HepG2 (cell line): Measurements from ENCODE around the gene REM2. TPM values are rescaled to one million over a fixed set of nuclear protein-coding genes. Genes with fewer than 3 reads are reported as not detected.

ENCODE experiments used
- FIP1L1 ChIP-seq: fragments of 200-400 bp; formaldehyde crosslinking; IDR thresholded peaks from 2 replicates; pipeline ENCODE4 v1.6.1; 2018; ENCODE audit warnings: low read depth, mild to moderate bottlenecking, low read length, moderate library complexity, borderline replicate concordance; ENCODE audit not compliant: insufficient read depth
- ISL2 ChIP-seq: sonication (generic); formaldehyde crosslinking; IDR thresholded peaks from 2 replicates; pipeline ENCODE4 v1.5.0; 2020; ENCODE audit warnings: missing genetic modification reagents
- MATR3 ChIP-seq: sonication (generic); formaldehyde crosslinking; IDR thresholded peaks from 2 replicates; pipeline ENCODE4 v1.4.0; 2020; ENCODE audit warnings: missing genetic modification reagents
- MIER3 ChIP-seq: IDR thresholded peaks from 2 replicates; pipeline ENCODE4 v1.6.1; 2016; ENCODE audit warnings: missing compliant biosample characterization, borderline replicate concordance
- ONECUT2 ChIP-seq: sonication (generic); formaldehyde crosslinking; IDR thresholded peaks from 2 replicates; pipeline ENCODE4 v1.4.0; 2020; ENCODE audit warnings: missing genetic modification reagents
- RBFOX2 ChIP-seq: fragments of 200-400 bp; formaldehyde crosslinking; IDR thresholded peaks from 2 replicates; pipeline ENCODE4 v1.6.1; 2017; ENCODE audit warnings: low read depth, mild to moderate bottlenecking, low read length
- RFX3 ChIP-seq: IDR thresholded peaks from 2 replicates; pipeline ENCODE4 v1.6.1; 2016; ENCODE audit warnings: missing biosample characterization, missing genetic modification reagents
- SIX4 ChIP-seq: sonication (generic); formaldehyde crosslinking; IDR thresholded peaks from 2 replicates; pipeline ENCODE4 v1.4.0; 2020; ENCODE audit warnings: missing genetic modification reagents
- ZEB1 ChIP-seq: IDR thresholded peaks from 2 replicates; pipeline ENCODE4 v1.6.1; 2012; ENCODE audit warnings: mild to moderate bottlenecking, low read depth, inconsistent platforms; ENCODE audit not compliant: insufficient replicate concordance
- ZNF543 ChIP-seq: sonication (generic); formaldehyde crosslinking; IDR thresholded peaks from 2 replicates; pipeline ENCODE4 v1.4.0; 2020; ENCODE audit warnings: mild to moderate bottlenecking, missing genetic modification reagents
- ZNF672 ChIP-seq: sonication (generic); formaldehyde crosslinking; IDR thresholded peaks from 2 replicates; pipeline ENCODE4 v1.8.1; 2022; ENCODE audit warnings: missing genetic modification reagents
- ZNF772 ChIP-seq: sonication (generic); formaldehyde crosslinking; IDR thresholded peaks from 2 replicates; pipeline ENCODE4 v1.5.0; 2020; ENCODE audit warnings: mild to moderate bottlenecking, missing genetic modification reagents
- polyA plus RNA-seq, 8 experiments: library from polyadenylated mRNA; depleted of rRNA in 3 of 8; stranded (reverse) in 7 of 8; unstranded in 1 of 8; fragments of >200 nt; fragmentation: Illumina TruSeq in 4 of 8; extraction: Trizol in 4 of 8; gene quantifications; 2 replicates each; pipeline versions ENCODE4 v1.2.1 to v1.2.3, GENCODE V29; 2011 to 2016; ENCODE audit warnings: low read depth in 4 of 8, missing spikeins in 1 of 8, mixed read lengths in 1 of 8; ENCODE audit not compliant: insufficient read depth in 1 of 8
- total RNA-seq, 5 experiments: library from RNA; depleted of rRNA; stranded (reverse); fragments of >200 nt; fragmentation: Illumina TruSeq; extraction: Trizol; gene quantifications; 2 replicates each; pipeline ENCODE4 v1.2.3, GENCODE V29; 2016; ENCODE audit warnings: low read depth in 1 of 5
- TF ChIP-seq, protein P1 (sequence below): fragments of 450-650 bp; IDR thresholded peaks from 2 replicates; pipeline ENCODE4 v1.6.1; 2017; ENCODE audit warnings: mild to moderate bottlenecking
- TF ChIP-seq, protein P2 (sequence below): fragments of 450-650 bp; IDR thresholded peaks from 2 replicates; pipeline ENCODE4 v1.6.1; 2016
- TF ChIP-seq, protein P3 (sequence below): sonication (generic); formaldehyde crosslinking; IDR thresholded peaks from 2 replicates; pipeline ENCODE4 v1.4.0; 2020; ENCODE audit warnings: missing genetic modification reagents
- TF ChIP-seq, protein P4 (sequence below): sonication (generic); formaldehyde crosslinking; IDR thresholded peaks from 2 replicates; pipeline ENCODE4 v1.5.1; 2020; ENCODE audit warnings: missing genetic modification reagents, mild to moderate bottlenecking, borderline replicate concordance
- TF ChIP-seq, protein P5 (sequence below): sonication (generic); formaldehyde crosslinking; IDR thresholded peaks from 2 replicates; pipeline ENCODE4 v1.4.0; 2020; ENCODE audit warnings: low read depth, missing genetic modification reagents

The REM2 gene
- total and polyA plus RNA-seq, 2 of the 13 experiments (the other 11 are each of a cell fraction or from before 2014, with no cell fraction given) = 0.20 TPM; not detected in 1

DNA sequence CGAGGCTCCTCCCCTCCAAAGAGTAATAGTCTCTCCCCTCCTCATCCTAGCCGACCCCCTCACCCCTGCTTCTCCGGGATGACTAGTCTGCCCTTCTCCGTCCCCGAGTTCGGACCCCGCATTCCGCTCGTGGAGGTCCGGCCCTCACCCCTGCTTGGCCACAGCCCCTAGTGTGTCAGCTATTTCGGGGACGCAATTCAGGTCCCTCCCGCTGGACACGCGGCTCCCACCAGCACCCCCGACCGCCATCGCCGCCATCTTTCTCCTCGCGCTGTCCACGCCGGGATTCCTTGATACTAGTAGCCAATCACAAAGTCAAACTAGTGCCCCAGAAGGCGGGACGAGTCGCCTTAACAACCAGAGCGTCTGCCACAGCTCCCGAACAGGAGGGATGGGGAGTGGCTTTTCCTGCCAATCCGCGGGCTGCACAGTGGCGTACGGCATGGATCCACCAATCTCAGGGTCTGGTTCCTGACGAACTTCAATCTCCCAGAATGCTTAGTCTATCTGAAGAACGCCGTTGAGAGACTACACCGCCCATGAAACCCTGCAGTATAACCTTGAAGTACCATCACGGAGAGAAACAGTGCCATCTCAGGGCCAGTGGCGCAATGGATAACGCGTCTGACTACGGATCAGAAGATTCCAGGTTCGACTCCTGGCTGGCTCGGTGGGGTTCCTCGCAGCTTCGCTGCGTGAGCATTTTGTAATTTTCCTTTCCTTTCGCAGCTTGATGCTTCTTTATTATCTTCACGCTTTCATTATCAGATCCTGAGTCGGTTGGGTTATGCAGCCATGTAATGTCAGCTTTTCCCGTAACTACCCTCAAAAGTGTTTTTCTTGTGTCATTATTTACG is 46.3 kb downstream of the REM2 start, which contains the start of gene PRMT5 (continued):
- TF ChIP-seq, protein P1, sequence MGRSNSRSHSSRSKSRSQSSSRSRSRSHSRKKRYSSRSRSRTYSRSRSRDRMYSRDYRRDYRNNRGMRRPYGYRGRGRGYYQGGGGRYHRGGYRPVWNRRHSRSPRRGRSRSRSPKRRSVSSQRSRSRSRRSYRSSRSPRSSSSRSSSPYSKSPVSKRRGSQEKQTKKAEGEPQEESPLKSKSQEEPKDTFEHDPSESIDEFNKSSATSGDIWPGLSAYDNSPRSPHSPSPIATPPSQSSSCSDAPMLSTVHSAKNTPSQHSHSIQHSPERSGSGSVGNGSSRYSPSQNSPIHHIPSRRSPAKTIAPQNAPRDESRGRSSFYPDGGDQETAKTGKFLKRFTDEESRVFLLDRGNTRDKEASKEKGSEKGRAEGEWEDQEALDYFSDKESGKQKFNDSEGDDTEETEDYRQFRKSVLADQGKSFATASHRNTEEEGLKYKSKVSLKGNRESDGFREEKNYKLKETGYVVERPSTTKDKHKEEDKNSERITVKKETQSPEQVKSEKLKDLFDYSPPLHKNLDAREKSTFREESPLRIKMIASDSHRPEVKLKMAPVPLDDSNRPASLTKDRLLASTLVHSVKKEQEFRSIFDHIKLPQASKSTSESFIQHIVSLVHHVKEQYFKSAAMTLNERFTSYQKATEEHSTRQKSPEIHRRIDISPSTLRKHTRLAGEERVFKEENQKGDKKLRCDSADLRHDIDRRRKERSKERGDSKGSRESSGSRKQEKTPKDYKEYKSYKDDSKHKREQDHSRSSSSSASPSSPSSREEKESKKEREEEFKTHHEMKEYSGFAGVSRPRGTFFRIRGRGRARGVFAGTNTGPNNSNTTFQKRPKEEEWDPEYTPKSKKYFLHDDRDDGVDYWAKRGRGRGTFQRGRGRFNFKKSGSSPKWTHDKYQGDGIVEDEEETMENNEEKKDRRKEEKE = no peak
- TF ChIP-seq RFX3 (CRISPR knock-in tag) = peak; percentile 98
- TF ChIP-seq ISL2 (CRISPR knock-in tag) = peak; percentile 94
- TF ChIP-seq MATR3 (CRISPR knock-in tag) = no peak
- TF ChIP-seq SIX4 (CRISPR knock-in tag) = peak; percentile 91
- peak; percentile 100 for TF ChIP-seq MIER3 (CRISPR knock-in tag)
- peak; percentile 80 for TF ChIP-seq ONECUT2 (CRISPR knock-in tag)
- TF ChIP-seq FIP1L1 = peak; percentile 19; the same call in 1 of the 2 replicates
- TF ChIP-seq, protein P2, sequence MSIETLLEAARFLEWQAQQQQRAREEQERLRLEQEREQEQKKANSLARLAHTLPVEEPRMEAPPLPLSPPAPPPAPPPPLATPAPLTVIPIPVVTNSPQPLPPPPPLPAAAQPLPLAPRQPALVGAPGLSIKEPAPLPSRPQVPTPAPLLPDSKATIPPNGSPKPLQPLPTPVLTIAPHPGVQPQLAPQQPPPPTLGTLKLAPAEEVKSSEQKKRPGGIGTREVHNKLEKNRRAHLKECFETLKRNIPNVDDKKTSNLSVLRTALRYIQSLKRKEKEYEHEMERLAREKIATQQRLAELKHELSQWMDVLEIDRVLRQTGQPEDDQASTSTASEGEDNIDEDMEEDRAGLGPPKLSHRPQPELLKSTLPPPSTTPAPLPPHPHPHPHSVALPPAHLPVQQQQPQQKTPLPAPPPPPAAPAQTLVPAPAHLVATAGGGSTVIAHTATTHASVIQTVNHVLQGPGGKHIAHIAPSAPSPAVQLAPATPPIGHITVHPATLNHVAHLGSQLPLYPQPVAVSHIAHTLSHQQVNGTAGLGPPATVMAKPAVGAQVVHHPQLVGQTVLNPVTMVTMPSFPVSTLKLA = peak; percentile 70
- TF ChIP-seq, protein P3, sequence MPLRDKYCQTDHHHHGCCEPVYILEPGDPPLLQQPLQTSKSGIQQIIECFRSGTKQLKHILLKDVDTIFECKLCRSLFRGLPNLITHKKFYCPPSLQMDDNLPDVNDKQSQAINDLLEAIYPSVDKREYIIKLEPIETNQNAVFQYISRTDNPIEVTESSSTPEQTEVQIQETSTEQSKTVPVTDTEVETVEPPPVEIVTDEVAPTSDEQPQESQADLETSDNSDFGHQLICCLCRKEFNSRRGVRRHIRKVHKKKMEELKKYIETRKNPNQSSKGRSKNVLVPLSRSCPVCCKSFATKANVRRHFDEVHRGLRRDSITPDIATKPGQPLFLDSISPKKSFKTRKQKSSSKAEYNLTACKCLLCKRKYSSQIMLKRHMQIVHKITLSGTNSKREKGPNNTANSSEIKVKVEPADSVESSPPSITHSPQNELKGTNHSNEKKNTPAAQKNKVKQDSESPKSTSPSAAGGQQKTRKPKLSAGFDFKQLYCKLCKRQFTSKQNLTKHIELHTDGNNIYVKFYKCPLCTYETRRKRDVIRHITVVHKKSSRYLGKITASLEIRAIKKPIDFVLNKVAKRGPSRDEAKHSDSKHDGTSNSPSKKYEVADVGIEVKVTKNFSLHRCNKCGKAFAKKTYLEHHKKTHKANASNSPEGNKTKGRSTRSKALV (CRISPR knock-in tag) = peak; percentile 97
- TF ChIP-seq RBFOX2 = peak; percentile 97
- TF ChIP-seq ZNF672 (CRISPR knock-in tag) = no peak
- TF ChIP-seq, protein P4, sequence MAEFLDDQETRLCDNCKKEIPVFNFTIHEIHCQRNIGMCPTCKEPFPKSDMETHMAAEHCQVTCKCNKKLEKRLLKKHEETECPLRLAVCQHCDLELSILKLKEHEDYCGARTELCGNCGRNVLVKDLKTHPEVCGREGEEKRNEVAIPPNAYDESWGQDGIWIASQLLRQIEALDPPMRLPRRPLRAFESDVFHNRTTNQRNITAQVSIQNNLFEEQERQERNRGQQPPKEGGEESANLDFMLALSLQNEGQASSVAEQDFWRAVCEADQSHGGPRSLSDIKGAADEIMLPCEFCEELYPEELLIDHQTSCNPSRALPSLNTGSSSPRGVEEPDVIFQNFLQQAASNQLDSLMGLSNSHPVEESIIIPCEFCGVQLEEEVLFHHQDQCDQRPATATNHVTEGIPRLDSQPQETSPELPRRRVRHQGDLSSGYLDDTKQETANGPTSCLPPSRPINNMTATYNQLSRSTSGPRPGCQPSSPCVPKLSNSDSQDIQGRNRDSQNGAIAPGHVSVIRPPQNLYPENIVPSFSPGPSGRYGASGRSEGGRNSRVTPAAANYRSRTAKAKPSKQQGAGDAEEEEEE = peak; percentile 77
- no peak for TF ChIP-seq ZEB1
- TF ChIP-seq, protein P5, sequence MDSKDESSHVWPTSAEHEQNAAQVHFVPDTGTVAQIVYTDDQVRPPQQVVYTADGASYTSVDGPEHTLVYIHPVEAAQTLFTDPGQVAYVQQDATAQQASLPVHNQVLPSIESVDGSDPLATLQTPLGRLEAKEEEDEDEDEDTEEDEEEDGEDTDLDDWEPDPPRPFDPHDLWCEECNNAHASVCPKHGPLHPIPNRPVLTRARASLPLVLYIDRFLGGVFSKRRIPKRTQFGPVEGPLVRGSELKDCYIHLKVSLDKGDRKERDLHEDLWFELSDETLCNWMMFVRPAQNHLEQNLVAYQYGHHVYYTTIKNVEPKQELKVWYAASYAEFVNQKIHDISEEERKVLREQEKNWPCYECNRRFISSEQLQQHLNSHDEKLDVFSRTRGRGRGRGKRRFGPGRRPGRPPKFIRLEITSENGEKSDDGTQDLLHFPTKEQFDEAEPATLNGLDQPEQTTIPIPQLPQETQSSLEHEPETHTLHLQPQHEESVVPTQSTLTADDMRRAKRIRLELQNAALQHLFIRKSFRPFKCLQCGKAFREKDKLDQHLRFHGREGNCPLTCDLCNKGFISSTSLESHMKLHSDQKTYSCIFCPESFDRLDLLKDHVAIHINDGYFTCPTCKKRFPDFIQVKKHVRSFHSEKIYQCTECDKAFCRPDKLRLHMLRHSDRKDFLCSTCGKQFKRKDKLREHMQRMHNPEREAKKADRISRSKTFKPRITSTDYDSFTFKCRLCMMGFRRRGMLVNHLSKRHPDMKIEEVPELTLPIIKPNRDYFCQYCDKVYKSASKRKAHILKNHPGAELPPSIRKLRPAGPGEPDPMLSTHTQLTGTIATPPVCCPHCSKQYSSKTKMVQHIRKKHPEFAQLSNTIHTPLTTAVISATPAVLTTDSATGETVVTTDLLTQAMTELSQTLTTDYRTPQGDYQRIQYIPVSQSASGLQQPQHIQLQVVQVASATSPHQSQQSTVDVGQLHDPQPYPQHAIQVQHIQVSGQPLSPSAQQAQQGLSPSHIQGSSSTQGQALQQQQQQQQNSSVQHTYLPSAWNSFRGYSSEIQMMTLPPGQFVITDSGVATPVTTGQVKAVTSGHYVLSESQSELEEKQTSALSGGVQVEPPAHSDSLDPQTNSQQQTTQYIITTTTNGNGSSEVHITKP = peak; percentile 77
- TF ChIP-seq ZNF543 = peak; percentile 98
- TF ChIP-seq ZNF772 = peak; percentile 98
